HCT116 (cell line): ENCODE data around the gene ANKRD6. TPM values are rescaled to one million over a fixed set of nuclear protein-coding genes. Genes with fewer than 3 reads are reported as not detected.

Experiments used
- ATAC-seq: fragments of 200-7000 bp; cut with Tn5 transposase; 2 replicates; pipeline ENCODE4 v1.9.1; 2020; ENCODE audit warnings: mild to moderate bottlenecking, moderate library complexity
- BruUV-seq: library from RNA; stranded (reverse); fragments of 400-500 nt; replicated peaks from 2 replicates; lab custom pipeline; 2021; lab: Mats Ljungman, UMichigan
- CTCF ChIA-PET: fragments of 300-600 bp; sonication (Branson Sonifier 250); formaldehyde crosslinking; loops from one replicate; lab custom pipeline; 2021; ENCODE audit warnings: antibody characterized with exemption; lab: Charles Lee
- POLR2A ChIA-PET: fragments of 300-600, 350-600 bp; sonication (Branson Sonifier 250); formaldehyde crosslinking; loops from one replicate; lab custom pipeline; 2021; ENCODE audit warnings: antibody characterized with exemption; lab: Charles Lee
- RAD21 ChIA-PET, 2 experiments: fragments of 300-600 bp; sonication (Branson Sonifier 250); formaldehyde crosslinking; loops; one replicate each; lab custom pipeline; 2023; ENCODE audit warnings: low total read pairs in 2 of 2; ENCODE audit not compliant: uncharacterized antibody in 2 of 2, unreplicated experiment in 2 of 2, low non-redundant PET in 1 of 2; lab: Charles Lee
- DNase-seq: peaks from one replicate; pipeline ENCODE4 v3.0.0-alpha.2; 2010; ENCODE audit warnings: low read depth, low spot score
- H2AFZ ChIP-seq: fragments of 200-600 bp; shearing (Covaris generic), sonication (generic); 2 replicates; pipeline ENCODE4 v1.6.1; 2017; ENCODE audit warnings: low read depth, mixed run types, mixed read lengths, antibody characterized with exemption, low read length; ENCODE audit not compliant: poor library complexity, severe bottlenecking
- H3K27ac ChIP-seq: 2 replicates; pipeline ENCODE4 v1.5.1; 2012; ENCODE audit warnings: low read depth, low read length
- H3K27me3 ChIP-seq: fragments of 200-600 bp; sonication (generic); 2 replicates; pipeline ENCODE4 v1.6.1; 2016; ENCODE audit warnings: mixed run types, low read length, mixed read lengths; ENCODE audit not compliant: insufficient read depth
- H3K36me3 ChIP-seq, 2 experiments: fragments of 200-500 bp in 1 of 2; fragments of 200-600 bp in 1 of 2; sonication (Bioruptor generic) in 1 of 2; sonication (generic) in 1 of 2; 2 replicates each; pipeline versions ENCODE4 v1.5.1 to v1.6.1; 2014 to 2016; ENCODE audit warnings: low read length in 2 of 2, inconsistent platforms in 1 of 2, mixed read lengths in 1 of 2, mixed run types in 1 of 2; ENCODE audit not compliant: insufficient read depth in 2 of 2, control insufficient read depth in 1 of 2
- H3K4me1 ChIP-seq, 2 experiments: fragments of 200-600 bp in 1 of 2; sonication (generic) in 1 of 2; 2 replicates each; pipeline versions ENCODE4 v1.5.1 to v1.6.1; 2012 to 2017; ENCODE audit warnings: low read length in 2 of 2, inconsistent platforms in 1 of 2, mild to moderate bottlenecking in 1 of 2, mixed read lengths in 1 of 2, mixed run types in 1 of 2, moderate library complexity in 1 of 2; ENCODE audit not compliant: insufficient read depth in 2 of 2, control insufficient read depth in 1 of 2
- H3K4me2 ChIP-seq: fragments of 200-600 bp; sonication (generic); 2 replicates; pipeline ENCODE4 v1.6.1; 2017; ENCODE audit warnings: mixed run types, low read length, mixed read lengths
- H3K4me3 ChIP-seq, 2 experiments: fragments of 200-600 bp in 1 of 2; sonication (generic) in 1 of 2; replicated peaks in 1 of 2; 2 replicates each; pipeline ENCODE4 v1.5.1; 2011 to 2016; ENCODE audit warnings: low read length in 2 of 2, control low read depth in 1 of 2, low read depth in 1 of 2, mild to moderate bottlenecking in 1 of 2, mixed read lengths in 1 of 2, mixed run types in 1 of 2
- H3K79me2 ChIP-seq: fragments of 200-600 bp; sonication (generic); 2 replicates; pipeline ENCODE4 v1.6.1; 2017; ENCODE audit warnings: mild to moderate bottlenecking, mixed run types, low read length, moderate library complexity, mixed read lengths; ENCODE audit not compliant: insufficient read depth
- H3K9ac ChIP-seq: fragments of 200-600 bp; sonication (generic); 2 replicates; pipeline ENCODE4 v1.6.1; 2016; ENCODE audit warnings: low read length, mixed read lengths
- H3K9me2 ChIP-seq: fragments of 200-600 bp; sonication (generic), shearing (Covaris generic); 2 replicates; pipeline ENCODE4 v1.6.1; 2017; ENCODE audit warnings: mixed run types, mild to moderate bottlenecking, moderate library complexity; ENCODE audit not compliant: insufficient read depth
- H3K9me3 ChIP-seq, 2 experiments: fragments of 200-500 bp in 1 of 2; fragments of 200-600 bp in 1 of 2; sonication (Bioruptor generic) in 1 of 2; sonication (generic) in 1 of 2; 2 replicates each; pipeline ENCODE4 v1.6.1; 2014 to 2017; ENCODE audit warnings: low read length in 2 of 2, mixed read lengths in 2 of 2, inconsistent platforms in 1 of 2, low read depth in 1 of 2, mild to moderate bottlenecking in 1 of 2, mixed run types in 1 of 2, moderate library complexity in 1 of 2; ENCODE audit not compliant: control insufficient read depth in 1 of 2, insufficient read depth in 1 of 2
- H4K20me1 ChIP-seq: fragments of 200-600 bp; sonication (generic), shearing (Covaris generic); 2 replicates; pipeline ENCODE4 v1.6.1; 2017; ENCODE audit warnings: mixed run types, mild to moderate bottlenecking, moderate library complexity; ENCODE audit not compliant: insufficient read depth
- CBX3 ChIP-seq: IDR thresholded peaks from 2 replicates; pipeline ENCODE4 v1.6.1; 2012; ENCODE audit warnings: low read depth
- CEBPB ChIP-seq: IDR thresholded peaks from 2 replicates; pipeline ENCODE4 v1.6.1; 2012; ENCODE audit warnings: low read depth
- EGR1 ChIP-seq: IDR thresholded peaks from 2 replicates; pipeline ENCODE4 v1.6.1; 2012; ENCODE audit warnings: low read depth
- ELF1 ChIP-seq: IDR thresholded peaks from 2 replicates; pipeline ENCODE4 v1.6.1; 2012; ENCODE audit warnings: low read depth, borderline replicate concordance
- FOSL1 ChIP-seq: IDR thresholded peaks from 2 replicates; pipeline ENCODE4 v1.6.1; 2012; ENCODE audit warnings: low read depth
- JUND ChIP-seq: IDR thresholded peaks from 2 replicates; pipeline ENCODE4 v1.6.1; 2012
- POLR2A ChIP-seq: IDR thresholded peaks from 2 replicates; pipeline ENCODE4 v1.7.0; 2011; ENCODE audit warnings: borderline replicate concordance; ENCODE audit not compliant: insufficient read depth, insufficient read length; ENCODE audit errors: extremely low read depth
- POLR2AphosphoS5 ChIP-seq: IDR thresholded peaks from 2 replicates; pipeline ENCODE4 v1.6.1; 2011; ENCODE audit warnings: mild to moderate bottlenecking, low read depth, low read length, moderate library complexity
- RAD21 ChIP-seq: IDR thresholded peaks from 2 replicates; pipeline ENCODE4 v1.6.1; 2012; ENCODE audit warnings: low read depth, mild to moderate bottlenecking
- SIN3A ChIP-seq: IDR thresholded peaks from 2 replicates; pipeline ENCODE4 v1.6.1; 2012; ENCODE audit warnings: low read depth
- SP1 ChIP-seq: IDR thresholded peaks from 2 replicates; pipeline ENCODE4 v1.6.1; 2012; ENCODE audit warnings: low read depth
- SRF ChIP-seq: IDR thresholded peaks from 2 replicates; pipeline ENCODE4 v1.6.1; 2012; ENCODE audit warnings: low read depth
- TCF7L2 ChIP-seq: IDR thresholded peaks from 2 replicates; pipeline ENCODE4 v1.7.0; 2011; ENCODE audit warnings: borderline replicate concordance, inconsistent platforms; ENCODE audit not compliant: insufficient read depth, insufficient read length; ENCODE audit errors: extremely low read depth
- YY1 ChIP-seq: IDR thresholded peaks from 2 replicates; pipeline ENCODE4 v1.6.1; 2011; ENCODE audit warnings: low read length, low read depth, moderate library complexity, mild to moderate bottlenecking; ENCODE audit not compliant: insufficient replicate concordance; ENCODE audit errors: extremely low read depth
- ZNF274 ChIP-seq: fragments of 200-500 bp; sonication (Bioruptor generic); IDR thresholded peaks from 2 replicates; pipeline ENCODE4 v1.6.1; 2014; ENCODE audit warnings: mild to moderate bottlenecking, low read depth, low read length, inconsistent platforms
- intact Hi-C: fragments of 100-400 bp; cut with micrococcal nuclease; formaldehyde crosslinking; loops from 2 replicates; pipeline ENCODE4 v1.10.0; 2022
- total RNA-seq: library from RNA; stranded (reverse); gene quantifications from one replicate; pipeline ENCODE4 v1.2.1, GENCODE V29; 2021; ENCODE audit not compliant: unreplicated experiment
- TF ChIP-seq, protein P1 (sequence below): IDR thresholded peaks from 2 replicates; pipeline ENCODE4 v1.6.1; 2011; ENCODE audit warnings: mild to moderate bottlenecking, low read length, moderate library complexity; ENCODE audit not compliant: insufficient replicate concordance; ENCODE audit errors: extremely low read depth
- TF ChIP-seq, protein P2 (sequence below): IDR thresholded peaks from 2 replicates; pipeline ENCODE4 v1.6.1; 2012
- TF ChIP-seq, protein P3 (sequence below), 3 experiments: fragments of 200-600 bp in 1 of 3; sonication (generic) in 1 of 3; IDR thresholded peaks in 2 of 3; conservative IDR thresholded peaks in 1 of 3; 2 replicates each; pipeline ENCODE4 v1.5.1; 2012 to 2017; ENCODE audit warnings: low read depth in 2 of 3, low read length in 2 of 3, antibody characterized with exemption in 1 of 3, borderline replicate concordance in 1 of 3, control low read depth in 1 of 3, mild to moderate bottlenecking in 1 of 3, mixed read lengths in 1 of 3, mixed run types in 1 of 3, moderate library complexity in 1 of 3; ENCODE audit not compliant: insufficient read depth in 1 of 3

Gene ANKRD6
- total RNA-seq, 1 experiment from 2014 or later = 9.9 TPM

DNA sequence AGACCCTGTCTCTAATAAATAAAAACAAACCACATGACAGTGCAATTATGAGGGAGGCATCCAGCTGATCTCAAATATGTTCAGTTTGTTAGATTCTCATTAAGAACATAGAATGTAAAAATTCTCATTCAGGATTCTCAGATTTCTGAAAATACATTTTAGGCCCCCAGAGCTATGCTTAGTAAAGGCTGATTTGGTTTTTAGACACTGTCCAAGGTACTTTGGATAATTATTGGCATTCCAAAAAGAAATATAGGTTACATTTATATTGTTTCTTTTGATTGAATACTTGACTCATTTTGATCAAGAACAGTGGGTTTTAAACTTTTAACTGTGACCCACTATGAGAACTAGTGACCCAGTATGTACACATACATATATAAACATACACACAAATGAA is 55.5 kb downstream of the ANKRD6 start:
- Histone ChIP-seq H3K27ac (no peak overlapping the region), H2AFZ (no peak overlapping the region), H4K20me1 (no peaks in the 10 kb centered on the region), H3K27me3 (no peaks in the 10 kb centered on the region), H3K9me2 (no peaks in the 10 kb centered on the region), H3K4me1 (no peaks in the 10 kb centered on the region), H3K4me3 (no peak overlapping the region), H3K4me2 (no peak overlapping the region), H3K36me3 (no peaks in the 10 kb centered on the region), H3K9ac (no peak overlapping the region), H3K79me2 (no peaks in the 10 kb centered on the region), H3K9me3 (no peaks in the 10 kb centered on the region)
- ChIA-PET CTCF (interaction anchor here (0.5 kb wide), 1 partner anchor 146 kb away, joined by 3 read pairs; no protein-coding TSS in a partner anchor), RAD21 (no interaction called here), POLR2A (no interaction called here)
- TF ChIP-seq POLR2AphosphoS5 (no peak), EGR1 (no peak), SP1 (no peak), TCF7L2 (no peak), JUND (no peak)
- no peak for ATAC-seq
- intact Hi-C loops = no loop called here
- DNase-seq = no peak
- BruUV-seq = no TSS peak

DNA sequence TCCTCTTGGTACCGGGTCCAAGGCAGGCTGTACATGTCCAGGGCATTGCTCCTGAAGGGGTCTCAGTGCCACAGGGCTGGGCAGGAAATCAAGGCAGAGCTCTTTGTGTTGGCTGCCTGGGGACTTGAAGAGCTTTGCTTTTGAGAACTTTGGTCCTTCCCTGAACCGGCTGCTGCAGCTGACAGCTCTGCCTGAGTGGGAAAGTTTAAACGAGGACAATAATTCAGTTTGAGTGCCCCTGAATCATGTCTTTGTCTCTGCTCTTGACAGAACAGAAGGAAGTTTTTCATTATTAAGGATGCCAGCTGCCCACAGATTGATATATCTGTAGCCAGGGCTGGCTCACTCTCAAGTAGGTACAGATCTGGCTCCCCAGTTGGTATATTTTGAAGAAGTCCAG is 56.1 kb downstream of the ANKRD6 start:
- no peaks in the 10 kb centered on the region for H3K36me3 ChIP-seq
- ChIA-PET CTCF (no interaction called here), RAD21 (no interaction called here), POLR2A (no interaction called here)
- ATAC-seq (no peak), DNase-seq (no peak)
- no peak overlapping the region for H2AFZ ChIP-seq
- H3K9me2 ChIP-seq = no peaks in the 10 kb centered on the region
- no peaks in the 10 kb centered on the region for H4K20me1 ChIP-seq
- no peak overlapping the region for H3K27ac ChIP-seq
- no peak overlapping the region for H3K4me2 ChIP-seq
- intact Hi-C loops = no loop called here
- H3K4me3 ChIP-seq = no peak overlapping the region
- no peaks in the 10 kb centered on the region for H3K27me3 ChIP-seq
- BruUV-seq = no TSS peak
- H3K4me1 ChIP-seq = no peaks in the 10 kb centered on the region
- H3K79me2 ChIP-seq = no peaks in the 10 kb centered on the region
- no peak overlapping the region for H3K9ac ChIP-seq
- H3K9me3 ChIP-seq = no peaks in the 10 kb centered on the region
- TF ChIP-seq ZNF274 (no peak), SP1 (no peak), POLR2A (no peak), YY1 (no peak), SRF (no peak), POLR2AphosphoS5 (no peak), CBX3 (no peak), RAD21 (no peak), TCF7L2 (no peak), CEBPB (no peak), EGR1 (no peak), JUND (no peak), FOSL1 (no peak), ELF1 (no peak), SIN3A (no peak)
- TF ChIP-seq, protein P1, sequence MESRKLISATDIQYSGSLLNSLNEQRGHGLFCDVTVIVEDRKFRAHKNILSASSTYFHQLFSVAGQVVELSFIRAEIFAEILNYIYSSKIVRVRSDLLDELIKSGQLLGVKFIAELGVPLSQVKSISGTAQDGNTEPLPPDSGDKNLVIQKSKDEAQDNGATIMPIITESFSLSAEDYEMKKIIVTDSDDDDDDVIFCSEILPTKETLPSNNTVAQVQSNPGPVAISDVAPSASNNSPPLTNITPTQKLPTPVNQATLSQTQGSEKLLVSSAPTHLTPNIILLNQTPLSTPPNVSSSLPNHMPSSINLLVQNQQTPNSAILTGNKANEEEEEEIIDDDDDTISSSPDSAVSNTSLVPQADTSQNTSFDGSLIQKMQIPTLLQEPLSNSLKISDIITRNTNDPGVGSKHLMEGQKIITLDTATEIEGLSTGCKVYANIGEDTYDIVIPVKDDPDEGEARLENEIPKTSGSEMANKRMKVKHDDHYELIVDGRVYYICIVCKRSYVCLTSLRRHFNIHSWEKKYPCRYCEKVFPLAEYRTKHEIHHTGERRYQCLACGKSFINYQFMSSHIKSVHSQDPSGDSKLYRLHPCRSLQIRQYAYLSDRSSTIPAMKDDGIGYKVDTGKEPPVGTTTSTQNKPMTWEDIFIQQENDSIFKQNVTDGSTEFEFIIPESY = no peak
- TF ChIP-seq, protein P2, sequence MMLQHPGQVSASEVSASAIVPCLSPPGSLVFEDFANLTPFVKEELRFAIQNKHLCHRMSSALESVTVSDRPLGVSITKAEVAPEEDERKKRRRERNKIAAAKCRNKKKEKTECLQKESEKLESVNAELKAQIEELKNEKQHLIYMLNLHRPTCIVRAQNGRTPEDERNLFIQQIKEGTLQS = no peak
- TF ChIP-seq, protein P3, sequence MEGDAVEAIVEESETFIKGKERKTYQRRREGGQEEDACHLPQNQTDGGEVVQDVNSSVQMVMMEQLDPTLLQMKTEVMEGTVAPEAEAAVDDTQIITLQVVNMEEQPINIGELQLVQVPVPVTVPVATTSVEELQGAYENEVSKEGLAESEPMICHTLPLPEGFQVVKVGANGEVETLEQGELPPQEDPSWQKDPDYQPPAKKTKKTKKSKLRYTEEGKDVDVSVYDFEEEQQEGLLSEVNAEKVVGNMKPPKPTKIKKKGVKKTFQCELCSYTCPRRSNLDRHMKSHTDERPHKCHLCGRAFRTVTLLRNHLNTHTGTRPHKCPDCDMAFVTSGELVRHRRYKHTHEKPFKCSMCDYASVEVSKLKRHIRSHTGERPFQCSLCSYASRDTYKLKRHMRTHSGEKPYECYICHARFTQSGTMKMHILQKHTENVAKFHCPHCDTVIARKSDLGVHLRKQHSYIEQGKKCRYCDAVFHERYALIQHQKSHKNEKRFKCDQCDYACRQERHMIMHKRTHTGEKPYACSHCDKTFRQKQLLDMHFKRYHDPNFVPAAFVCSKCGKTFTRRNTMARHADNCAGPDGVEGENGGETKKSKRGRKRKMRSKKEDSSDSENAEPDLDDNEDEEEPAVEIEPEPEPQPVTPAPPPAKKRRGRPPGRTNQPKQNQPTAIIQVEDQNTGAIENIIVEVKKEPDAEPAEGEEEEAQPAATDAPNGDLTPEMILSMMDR (IDR thresholded peaks at IDR 0.05 in 2 of 3, conservative IDR thresholded peaks at IDR 0.05 in 1 of 3; ENCODE audit: borderline replicate concordance in 1 of 3, insufficient read depth in 1 of 3, low read depth in 2 of 3, low read length in 2 of 3) = no peak
